ENCODE data around the gene NOVA2. TPM values are rescaled to one million over a fixed set of nuclear protein-coding genes. Genes with fewer than 3 reads are reported as not detected.
A peak's percentile ranks its signal among the peaks of the same experiment; 100 is the strongest.

The NOVA2 gene
- total and polyA plus RNA-seq, 9 of the 15 experiments (the other 6 are each of a cell fraction or from before 2014, with no cell fraction given), result not detected

DNA sequence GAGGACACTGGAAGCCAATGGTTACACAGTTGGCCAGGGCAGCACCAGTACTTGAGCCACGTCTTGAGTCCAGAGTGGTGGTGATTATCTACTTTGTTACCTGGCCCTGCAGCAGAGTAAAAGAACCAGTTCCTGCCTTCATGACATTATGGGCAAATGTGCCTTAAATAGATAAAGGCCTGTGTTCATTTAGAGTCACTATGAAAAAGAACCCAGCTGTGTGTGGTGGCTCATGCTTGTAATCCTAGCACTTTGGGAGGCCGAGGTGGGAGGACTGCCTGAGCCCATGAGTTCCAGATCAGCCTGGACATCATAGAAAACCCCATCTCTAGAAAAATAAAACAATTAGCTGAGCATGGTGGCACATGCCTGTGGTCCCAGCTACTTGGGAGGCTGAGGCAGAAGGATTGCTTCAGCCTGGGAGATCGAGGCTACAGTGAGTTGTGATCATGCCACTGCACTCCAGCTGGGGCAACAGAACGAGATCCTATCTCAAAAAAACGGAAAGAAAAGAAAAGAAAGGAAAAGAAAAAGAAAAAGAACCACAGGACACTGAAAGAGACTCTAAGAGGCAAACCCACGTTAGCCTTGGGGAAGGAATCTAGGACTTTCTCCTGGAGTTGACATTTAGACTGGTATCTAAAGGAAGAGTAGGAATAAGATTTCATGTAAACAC is 84.3 kb downstream of the NOVA2 start (continued):
- TF ChIP-seq PHF8 (IDR thresholded peaks at IDR 0.05; ENCODE audit: borderline replicate concordance, low read length) (no peak), ZNF239 (CRISPR knock-in tag; IDR thresholded peaks at IDR 0.05) (no peak), BCOR (IDR thresholded peaks at IDR 0.05) (peak; percentile 71; the same call in 1 of the 2 replicates), NONO (IDR thresholded peaks at IDR 0.05; ENCODE audit: low read depth in 2 of 2, low read length in 1 of 2) (no peak), MIER1 (IDR thresholded peaks at IDR 0.05; ENCODE audit: low read depth) (no peak), ZNF696 (CRISPR knock-in tag; conservative IDR thresholded peaks at IDR 0.05) (no peak), PHF21A (IDR thresholded peaks at IDR 0.05; ENCODE audit: borderline replicate concordance, low read depth) (no peak), PRMT5 (CRISPR knock-in tag; IDR thresholded peaks at IDR 0.05) (no peak), CBFA2T2 (conservative IDR thresholded peaks at IDR 0.05) (peak; percentile 77), SMAD1 (IDR thresholded peaks at IDR 0.05; ENCODE audit: low read depth, low read length, partially characterized antibody) (no peak), NFIC (IDR thresholded peaks at IDR 0.05) (peak; percentile 46), KLF1 (tag; IDR thresholded peaks at IDR 0.05) (no peak), ETV1 (tag; conservative IDR thresholded peaks at IDR 0.05; ENCODE audit: low read depth) (no peak), ELF4 (CRISPR knock-in tag; IDR thresholded peaks at IDR 0.05) (no peak), TAL1 (IDR thresholded peaks at IDR 0.05) (peak; percentile 77), CBFB (CRISPR knock-in tag; IDR thresholded peaks at IDR 0.05) (no peak), CHD4 (IDR thresholded peaks at IDR 0.05; ENCODE audit: insufficient read depth, insufficient replicate concordance, low read depth, low read length, poor library complexity, severe bottlenecking) (no peak), ZNF551 (CRISPR knock-in tag; IDR thresholded peaks at IDR 0.05) (no peak)
- TF ChIP-seq, protein P1, sequence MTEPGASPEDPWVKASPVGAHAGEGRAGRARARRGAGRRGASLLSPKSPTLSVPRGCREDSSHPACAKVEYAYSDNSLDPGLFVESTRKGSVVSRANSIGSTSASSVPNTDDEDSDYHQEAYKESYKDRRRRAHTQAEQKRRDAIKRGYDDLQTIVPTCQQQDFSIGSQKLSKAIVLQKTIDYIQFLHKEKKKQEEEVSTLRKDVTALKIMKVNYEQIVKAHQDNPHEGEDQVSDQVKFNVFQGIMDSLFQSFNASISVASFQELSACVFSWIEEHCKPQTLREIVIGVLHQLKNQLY (CRISPR knock-in tag; conservative IDR thresholded peaks at IDR 0.05), result no peak
- TF ChIP-seq, protein P2, sequence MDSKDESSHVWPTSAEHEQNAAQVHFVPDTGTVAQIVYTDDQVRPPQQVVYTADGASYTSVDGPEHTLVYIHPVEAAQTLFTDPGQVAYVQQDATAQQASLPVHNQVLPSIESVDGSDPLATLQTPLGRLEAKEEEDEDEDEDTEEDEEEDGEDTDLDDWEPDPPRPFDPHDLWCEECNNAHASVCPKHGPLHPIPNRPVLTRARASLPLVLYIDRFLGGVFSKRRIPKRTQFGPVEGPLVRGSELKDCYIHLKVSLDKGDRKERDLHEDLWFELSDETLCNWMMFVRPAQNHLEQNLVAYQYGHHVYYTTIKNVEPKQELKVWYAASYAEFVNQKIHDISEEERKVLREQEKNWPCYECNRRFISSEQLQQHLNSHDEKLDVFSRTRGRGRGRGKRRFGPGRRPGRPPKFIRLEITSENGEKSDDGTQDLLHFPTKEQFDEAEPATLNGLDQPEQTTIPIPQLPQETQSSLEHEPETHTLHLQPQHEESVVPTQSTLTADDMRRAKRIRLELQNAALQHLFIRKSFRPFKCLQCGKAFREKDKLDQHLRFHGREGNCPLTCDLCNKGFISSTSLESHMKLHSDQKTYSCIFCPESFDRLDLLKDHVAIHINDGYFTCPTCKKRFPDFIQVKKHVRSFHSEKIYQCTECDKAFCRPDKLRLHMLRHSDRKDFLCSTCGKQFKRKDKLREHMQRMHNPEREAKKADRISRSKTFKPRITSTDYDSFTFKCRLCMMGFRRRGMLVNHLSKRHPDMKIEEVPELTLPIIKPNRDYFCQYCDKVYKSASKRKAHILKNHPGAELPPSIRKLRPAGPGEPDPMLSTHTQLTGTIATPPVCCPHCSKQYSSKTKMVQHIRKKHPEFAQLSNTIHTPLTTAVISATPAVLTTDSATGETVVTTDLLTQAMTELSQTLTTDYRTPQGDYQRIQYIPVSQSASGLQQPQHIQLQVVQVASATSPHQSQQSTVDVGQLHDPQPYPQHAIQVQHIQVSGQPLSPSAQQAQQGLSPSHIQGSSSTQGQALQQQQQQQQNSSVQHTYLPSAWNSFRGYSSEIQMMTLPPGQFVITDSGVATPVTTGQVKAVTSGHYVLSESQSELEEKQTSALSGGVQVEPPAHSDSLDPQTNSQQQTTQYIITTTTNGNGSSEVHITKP (IDR thresholded peaks at IDR 0.05; ENCODE audit: partially characterized antibody), result no peak
- TF ChIP-seq, protein P3, sequence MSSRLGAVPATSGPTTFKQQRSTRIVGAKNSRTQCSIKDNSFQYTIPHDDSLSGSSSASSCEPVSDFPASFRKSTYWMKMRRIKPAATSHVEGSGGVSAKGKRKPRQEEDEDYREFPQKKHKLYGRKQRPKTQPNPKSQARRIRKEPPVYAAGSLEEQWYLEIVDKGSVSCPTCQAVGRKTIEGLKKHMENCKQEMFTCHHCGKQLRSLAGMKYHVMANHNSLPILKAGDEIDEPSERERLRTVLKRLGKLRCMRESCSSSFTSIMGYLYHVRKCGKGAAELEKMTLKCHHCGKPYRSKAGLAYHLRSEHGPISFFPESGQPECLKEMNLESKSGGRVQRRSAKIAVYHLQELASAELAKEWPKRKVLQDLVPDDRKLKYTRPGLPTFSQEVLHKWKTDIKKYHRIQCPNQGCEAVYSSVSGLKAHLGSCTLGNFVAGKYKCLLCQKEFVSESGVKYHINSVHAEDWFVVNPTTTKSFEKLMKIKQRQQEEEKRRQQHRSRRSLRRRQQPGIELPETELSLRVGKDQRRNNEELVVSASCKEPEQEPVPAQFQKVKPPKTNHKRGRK (tag; IDR thresholded peaks at IDR 0.05), result no peak
- TF ChIP-seq, protein P4, sequence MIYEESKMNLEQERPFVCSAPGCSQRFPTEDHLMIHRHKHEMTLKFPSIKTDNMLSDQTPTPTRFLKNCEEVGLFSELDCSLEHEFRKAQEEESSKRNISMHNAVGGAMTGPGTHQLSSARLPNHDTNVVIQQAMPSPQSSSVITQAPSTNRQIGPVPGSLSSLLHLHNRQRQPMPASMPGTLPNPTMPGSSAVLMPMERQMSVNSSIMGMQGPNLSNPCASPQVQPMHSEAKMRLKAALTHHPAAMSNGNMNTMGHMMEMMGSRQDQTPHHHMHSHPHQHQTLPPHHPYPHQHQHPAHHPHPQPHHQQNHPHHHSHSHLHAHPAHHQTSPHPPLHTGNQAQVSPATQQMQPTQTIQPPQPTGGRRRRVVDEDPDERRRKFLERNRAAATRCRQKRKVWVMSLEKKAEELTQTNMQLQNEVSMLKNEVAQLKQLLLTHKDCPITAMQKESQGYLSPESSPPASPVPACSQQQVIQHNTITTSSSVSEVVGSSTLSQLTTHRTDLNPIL (CRISPR knock-in tag; IDR thresholded peaks at IDR 0.05), result no peak
